HG03378 (cell line): ENCODE data around the gene ZNF789.

Experiments used
- ATAC-seq: cut with Tn5 transposase; IDR thresholded peaks from one replicate; pipeline ENCODE4 v1.9.1; 2021; ENCODE audit warnings: mild to moderate bottlenecking, moderate library complexity; ENCODE audit not compliant: unreplicated experiment

The ZNF789 gene

DNA sequence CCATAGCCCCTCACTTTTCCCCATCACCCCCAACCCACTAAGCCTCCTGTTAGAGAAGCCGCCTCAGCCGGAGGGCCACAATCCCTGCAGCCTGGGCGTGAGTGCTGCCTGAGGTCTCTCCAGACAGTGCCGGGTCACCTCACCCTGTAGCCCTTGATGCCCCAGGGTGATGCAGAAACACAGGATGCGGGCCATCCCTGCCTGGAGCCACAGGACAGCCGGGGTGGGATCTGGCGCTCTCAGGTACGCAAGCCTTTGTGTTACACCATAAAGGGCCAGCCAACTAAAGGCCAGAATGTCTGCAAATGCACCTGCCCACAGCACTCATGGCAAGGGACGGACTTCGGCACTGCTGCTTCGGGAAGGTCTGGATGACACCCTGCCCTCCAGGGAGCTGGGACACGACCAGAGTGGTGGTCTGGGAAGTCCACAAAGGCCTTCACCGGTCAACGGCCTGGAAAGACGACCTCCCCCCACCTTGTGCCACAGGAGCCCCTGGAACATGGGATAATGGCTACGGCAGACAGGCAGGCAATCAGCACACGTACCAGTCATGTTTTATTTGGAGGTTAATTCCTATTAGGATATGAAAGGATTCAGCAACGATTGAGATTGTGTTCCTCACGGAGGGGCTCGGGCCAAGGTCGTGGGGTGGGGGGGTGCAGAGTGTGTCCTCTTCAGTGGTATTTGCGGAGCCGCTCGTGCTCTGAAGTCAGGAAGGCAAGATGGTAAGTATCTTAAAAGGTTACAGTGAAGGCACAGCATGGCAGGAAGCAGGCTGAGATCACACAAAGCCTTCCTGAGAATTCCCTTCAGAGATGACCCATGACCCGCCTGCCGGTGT lies 14.8 kb upstream of the ZNF789 start:
- no peak for ATAC-seq

- ATAC-seq = no peak
These were observed 13.6 kb upstream of the ZNF789 start for GRCh38 chr7:99459087-99459486.

DNA sequence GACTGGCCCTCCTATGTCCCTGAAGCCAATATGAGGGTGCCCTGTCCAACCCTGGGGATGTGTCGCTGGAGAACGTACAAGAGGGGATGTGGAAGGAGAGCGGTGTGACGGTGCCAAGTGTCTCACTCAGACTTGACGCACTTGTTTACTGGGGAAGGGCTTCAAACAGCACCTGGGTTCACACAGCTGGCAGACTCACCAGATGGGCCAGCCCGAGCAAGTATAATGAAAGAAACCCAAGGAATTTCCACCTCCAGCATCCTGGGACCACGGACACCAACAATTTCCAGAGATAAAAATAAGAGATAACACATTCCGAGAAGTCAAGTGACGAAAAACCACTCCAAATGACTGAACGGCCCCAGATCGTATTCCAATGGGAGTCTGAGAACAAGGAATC lies 12.0 kb upstream of the ZNF789 start:
- ATAC-seq = no peak

GRCh38 chr7:99461221-99461620 lies 11.5 kb upstream of the ZNF789 start:
- ATAC-seq = no peak

DNA sequence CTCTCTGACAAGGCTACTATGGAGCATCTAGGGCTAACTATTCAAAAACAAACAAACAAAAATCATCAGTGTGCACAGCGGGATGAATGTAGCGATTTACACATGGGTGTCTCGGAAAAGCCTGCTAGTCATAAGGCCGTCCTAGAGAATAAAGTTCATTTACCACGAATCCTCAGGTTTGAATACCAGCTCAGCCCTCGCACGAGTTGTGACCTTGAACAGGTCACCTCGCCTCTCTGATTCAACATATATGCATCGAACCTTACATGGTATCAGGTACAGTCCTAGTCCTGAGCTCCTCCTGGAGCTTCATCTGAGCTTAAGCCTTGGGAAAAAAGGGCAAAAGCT lies 7.3 kb upstream of the ZNF789 start:
- ATAC-seq = no peak

GRCh38 chr7:99468336-99468918 lies 4.3 kb upstream of the ZNF789 start:
- ATAC-seq = no peak

- ATAC-seq = no peak
These were observed 3.2 kb upstream of the ZNF789 start for GRCh38 chr7:99469381-99470065.

DNA sequence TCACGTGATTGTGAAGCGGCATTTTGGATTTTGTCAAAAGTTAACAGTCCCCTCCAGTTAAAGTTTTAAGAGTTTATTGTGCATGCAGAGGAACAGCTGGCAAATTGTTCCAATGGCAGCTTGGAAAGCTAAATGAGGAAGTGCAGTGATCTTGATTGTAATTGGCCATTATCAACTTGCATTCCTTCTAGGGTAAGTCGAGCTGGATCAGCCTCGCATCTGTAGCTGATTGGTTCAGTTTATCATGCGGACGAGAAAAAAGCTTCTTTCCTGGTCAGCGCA lies 566 bp downstream of the ZNF789 start:
- ATAC-seq = no peak

DNA sequence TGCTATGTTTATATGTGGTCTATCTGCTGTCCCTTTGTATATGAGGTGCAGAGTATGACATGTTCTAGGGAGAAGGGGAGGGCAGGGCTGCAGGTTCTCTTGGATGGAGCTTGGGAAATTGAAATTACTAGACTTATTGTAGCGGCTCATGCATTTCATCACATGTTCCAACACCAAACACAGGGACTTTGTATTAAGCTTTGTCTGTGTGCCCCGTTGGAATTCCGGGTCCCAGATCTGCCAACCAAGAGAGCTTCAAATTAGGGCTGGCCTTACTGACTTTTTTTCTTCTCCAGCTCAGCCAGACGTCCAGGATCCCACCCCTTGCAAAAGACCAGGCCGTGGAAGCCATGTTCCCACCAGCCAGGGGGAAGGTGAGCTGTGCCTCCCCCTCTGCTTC lies 3.4 kb downstream of the ZNF789 start:
- no peak for ATAC-seq

DNA sequence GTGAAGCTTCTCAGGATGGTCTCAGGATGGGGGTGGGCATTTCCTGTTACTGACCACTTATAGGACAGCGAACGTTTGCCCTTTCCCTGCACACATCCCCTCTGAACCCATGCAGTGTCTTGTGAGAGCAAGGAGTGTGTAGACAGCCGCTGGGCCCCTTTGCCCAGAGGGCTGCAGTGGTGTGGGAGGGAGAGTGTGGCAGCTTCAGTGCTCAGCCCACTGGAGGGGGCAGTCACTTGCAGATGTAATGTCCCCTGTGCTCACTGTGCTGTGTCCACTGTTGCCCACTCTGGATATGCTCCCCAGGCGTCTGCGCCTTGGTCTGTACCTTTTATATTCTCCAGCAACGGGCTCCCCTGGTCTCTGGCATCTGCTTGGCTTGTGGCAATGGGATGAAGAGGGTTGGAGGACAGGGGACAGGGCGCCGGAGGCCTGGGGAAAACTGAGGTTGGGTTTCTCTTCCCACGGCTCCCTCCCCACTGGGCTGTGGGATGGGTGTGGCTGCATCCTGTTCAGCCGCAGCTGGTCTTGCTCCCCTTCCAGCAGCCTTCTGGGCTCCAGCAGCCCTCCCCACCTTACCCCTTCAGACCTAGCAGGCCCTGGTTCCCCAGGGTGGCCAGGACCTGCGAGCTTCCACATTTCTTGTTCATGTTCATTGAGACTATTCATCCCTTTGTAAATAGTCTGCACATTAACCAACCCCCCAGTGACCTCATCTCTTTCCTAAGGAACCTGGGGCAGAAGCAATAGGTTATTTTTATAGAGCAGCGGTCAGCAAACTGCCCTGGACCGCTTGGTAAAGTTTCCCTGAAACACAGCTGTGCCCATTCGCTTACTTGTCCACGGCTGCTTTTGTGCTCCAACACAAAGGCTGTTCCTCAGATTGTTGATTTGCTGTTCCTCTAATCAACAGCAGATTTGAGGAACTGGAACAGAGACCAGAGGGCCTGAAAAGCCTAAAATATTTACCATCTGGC lies 6.1 kb downstream of the ZNF789 start:
- no peak for ATAC-seq

DNA sequence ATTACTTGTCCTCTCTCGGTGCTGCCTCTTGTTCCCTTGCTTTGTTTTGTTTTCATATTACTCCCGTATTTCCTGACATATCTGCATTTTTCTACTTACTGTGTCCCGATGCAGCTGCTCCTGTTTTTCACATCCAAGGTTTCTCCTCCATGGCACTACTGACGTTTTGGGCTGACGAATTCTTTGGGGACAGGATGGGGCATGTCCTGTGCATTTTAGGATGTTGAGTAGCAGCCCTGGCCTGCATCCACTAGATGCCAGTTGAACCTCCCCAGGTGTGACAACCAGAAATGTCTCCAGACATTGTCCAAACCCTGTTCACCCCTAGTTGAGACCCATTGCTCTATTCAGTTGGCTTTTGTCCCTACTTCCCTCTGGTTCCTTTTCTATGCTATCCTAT lies 12.4 kb downstream of the ZNF789 start:
- ATAC-seq = no peak

DNA sequence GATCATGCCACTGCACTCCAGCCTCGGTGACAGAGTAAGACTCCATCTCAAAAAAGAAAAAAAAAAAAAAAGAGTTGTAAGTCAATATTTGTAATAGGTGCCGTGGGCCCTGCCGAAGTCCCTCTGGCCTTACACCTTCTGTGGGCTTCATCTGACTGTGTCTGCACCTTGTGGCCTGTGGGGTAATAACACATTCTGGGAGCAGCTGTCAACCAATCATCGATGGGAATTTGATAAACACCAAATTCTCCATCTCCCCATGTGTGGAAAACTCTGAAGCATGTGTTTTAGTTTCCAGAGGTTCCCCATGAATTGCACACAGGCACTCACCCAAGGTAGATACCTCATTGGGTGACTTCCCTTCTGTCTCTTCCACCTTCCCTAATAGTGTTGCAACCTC lies 16.5 kb downstream of the ZNF789 start:
- no peak for ATAC-seq

GRCh38 chr7:99490878-99491277 lies 18.2 kb downstream of the ZNF789 start:
- no peak for ATAC-seq

DNA sequence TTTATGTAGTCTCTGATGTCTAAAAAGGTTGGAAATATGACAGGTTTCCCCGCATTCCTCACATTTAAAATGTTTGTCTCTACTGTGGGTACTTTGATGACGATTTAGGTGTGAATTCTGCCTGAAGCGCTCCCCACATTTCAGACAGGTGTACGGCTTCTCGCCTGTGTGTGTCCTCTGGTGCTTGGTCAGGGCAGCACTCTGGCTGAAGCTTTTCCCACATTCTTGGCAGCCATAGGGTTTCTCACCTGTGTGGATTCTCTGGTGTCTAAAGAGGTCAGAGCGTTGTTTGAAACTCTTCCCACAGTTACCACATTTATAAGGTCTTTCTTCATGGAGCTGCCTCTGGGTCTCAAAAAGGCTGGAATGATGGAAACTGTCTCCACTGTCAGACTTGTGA lies 21.1 kb downstream of the ZNF789 start:
- ATAC-seq = no peak

- ATAC-seq = no peak
These were observed 25.3 kb downstream of the ZNF789 start for GRCh38 chr7:99497766-99498545.

- no peak for ATAC-seq
These were observed 25.9 kb downstream of the ZNF789 start for GRCh38 chr7:99498546-99498944.

DNA sequence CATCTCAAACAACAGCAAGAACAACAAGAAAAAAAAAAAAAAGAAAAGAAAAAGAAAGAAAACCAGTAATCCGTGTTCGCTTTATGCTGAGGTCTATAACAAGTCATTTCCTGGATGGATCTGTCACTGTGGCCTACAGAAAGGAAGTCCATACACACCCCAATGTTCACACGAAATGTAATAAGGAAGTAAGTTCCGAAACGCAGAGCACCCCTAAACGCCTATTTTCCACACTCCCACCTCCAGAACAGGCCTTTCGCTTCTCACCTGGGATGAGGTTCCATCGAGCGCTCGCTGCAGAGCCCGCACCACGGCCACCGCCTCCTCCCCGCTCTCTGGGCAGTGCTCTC lies 26.7 kb downstream of the ZNF789 start:
- ATAC-seq = peak; percentile 14

GRCh38 chr7:99499721-99500636 lies 27.3 kb downstream of the ZNF789 start, which contains the start of gene ZNF394:
TSS of gene ZNF394 (minus strand) at chr7:99500281. CDS start at chr7:99500093, 188 bp downstream.
- peak; percentile 44 for ATAC-seq

GRCh38 chr7:99500637-99501009 lies 27.9 kb downstream of the ZNF789 start:
- ATAC-seq = no peak
